Esophagus squamous epithelium (tissue), 4 donors: ENCODE results near the gene PTPRT.

Experiments used
- CTCF ChIP-seq, 6 experiments: fragments of 450-650 bp in 4 of 6; fragments of 200-600 bp in 2 of 6; sonication (generic) in 2 of 6; IDR thresholded peaks; one replicate each; pipeline ENCODE4 v1.5.1; 2016 to 2019; ENCODE audit warnings: antibody characterized with exemption in 6 of 6, mild to moderate bottlenecking in 4 of 6, moderate library complexity in 4 of 6
- POLR2A ChIP-seq, 4 donors: fragments of 450-650 bp; IDR thresholded peaks; one replicate each; pipeline ENCODE4 v1.6.1; 2017; ENCODE audit warnings: antibody characterized with exemption in 4 of 4, mild to moderate bottlenecking in 4 of 4, moderate library complexity in 3 of 4

GRCh38 chr20:43046966-43047365 is 142.7 kb downstream of the PTPRT start:
- TF ChIP-seq CTCF (IDR thresholded peaks at IDR 0.05) (no peak), POLR2A (IDR thresholded peaks at IDR 0.05) (no peak)
